ENCODE measurements around the gene H1-8.
"Not testable (repeated sequence)": the region's sequence is repeated elsewhere in the genome, so short reads cannot be mapped to it uniquely, and the experiment has no call there.

H1-8 gene

GRCh38 chr3:129536804-129537203 lies 6.2 kb upstream of the H1-8 start:
- H3K4me3 ChIP-seq (ENCODE audit: low read depth, low read length), result no peak overlapping the region
- no peak for TF ChIP-seq CTCF (IDR thresholded peaks at IDR 0.05; ENCODE audit: insufficient read depth, low read depth, low read length, missing control alignments)
- DNase-seq (ENCODE audit: low read depth), result no peak

GRCh38 chr3:129539206-129539605 lies 3.8 kb upstream of the H1-8 start:
- no peak for TF ChIP-seq CTCF (IDR thresholded peaks at IDR 0.05; ENCODE audit: insufficient read depth, low read depth, low read length, missing control alignments)
- H3K4me3 ChIP-seq (ENCODE audit: low read depth, low read length), result no peak overlapping the region
- no peak for DNase-seq (ENCODE audit: low read depth)

- no peak for TF ChIP-seq CTCF (IDR thresholded peaks at IDR 0.05; ENCODE audit: insufficient read depth, low read depth, low read length, missing control alignments)
- H3K4me3 ChIP-seq (ENCODE audit: low read depth, low read length), result no peak overlapping the region
- no peak for DNase-seq (ENCODE audit: low read depth)
Observed at GRCh38 chr3:129540776-129541516, 2.0 kb upstream of the H1-8 start.

- TF ChIP-seq CTCF (IDR thresholded peaks at IDR 0.05; ENCODE audit: insufficient read depth, low read depth, low read length, missing control alignments), result no peak
Observed at GRCh38 chr3:129542747-129543146, 228 bp upstream of the H1-8 start.

GRCh38 chr3:129543999-129544398 lies 1.0 kb downstream of the H1-8 start:
- no peak for DNase-seq (ENCODE audit: low read depth)
- no peak for TF ChIP-seq CTCF (IDR thresholded peaks at IDR 0.05; ENCODE audit: insufficient read depth, low read depth, low read length, missing control alignments)
- H3K4me3 ChIP-seq (ENCODE audit: low read depth, low read length), result no peak overlapping the region

More at GRCh38 chr3:129542747-129543146, 228 bp upstream of the H1-8 start:
- no peak overlapping the region for H3K4me3 ChIP-seq (ENCODE audit: low read depth, low read length)
- no peak for DNase-seq (ENCODE audit: low read depth)

- not testable (repeated sequence) for H3K4me3 ChIP-seq (ENCODE audit: low read depth, low read length); DNase-seq (ENCODE audit: low read depth)
Observed at GRCh38 chr3:129545951-129546350, 3.0 kb downstream of the H1-8 start.

GRCh38 chr3:129547241-129547640 lies 4.3 kb downstream of the H1-8 start:
- TF ChIP-seq CTCF (IDR thresholded peaks at IDR 0.05; ENCODE audit: insufficient read depth, low read depth, low read length, missing control alignments), result no peak
- H3K4me3 ChIP-seq (ENCODE audit: low read depth, low read length), result no peak overlapping the region
- DNase-seq (ENCODE audit: low read depth), result no peak

Data from GM12865 (cell line).